Measurements from ENCODE around the gene UBA6. TPM values are rescaled to one million over a fixed set of nuclear protein-coding genes. Genes with fewer than 3 reads are reported as not detected.

UBA6 gene
- polyA plus RNA-seq (2011; rRNA removed): 67.3 and 84.6 TPM in 2 replicates
- 8.8 and 13.4 TPM in 2 replicates for polyA plus RNA-seq (2012; cell fraction: cytosol; rRNA removed)
- 13.3 and 22.5 TPM in 2 replicates for polyA plus RNA-seq (2012; cell fraction: nucleus; rRNA removed)
- 33.7 to 34.0 TPM (median 33.9 TPM) in 3 replicates for polyA plus RNA-seq (2017; fragmentation: RNase III; extraction: RNeasy Plus Mini Kit Qiagen cat#74134 plus additional on column Dnase treatment)
- 45.0 and 73.4 TPM in 2 replicates for polyA minus RNA-seq (2011; rRNA and poly(A)+ RNA removed)

DNA sequence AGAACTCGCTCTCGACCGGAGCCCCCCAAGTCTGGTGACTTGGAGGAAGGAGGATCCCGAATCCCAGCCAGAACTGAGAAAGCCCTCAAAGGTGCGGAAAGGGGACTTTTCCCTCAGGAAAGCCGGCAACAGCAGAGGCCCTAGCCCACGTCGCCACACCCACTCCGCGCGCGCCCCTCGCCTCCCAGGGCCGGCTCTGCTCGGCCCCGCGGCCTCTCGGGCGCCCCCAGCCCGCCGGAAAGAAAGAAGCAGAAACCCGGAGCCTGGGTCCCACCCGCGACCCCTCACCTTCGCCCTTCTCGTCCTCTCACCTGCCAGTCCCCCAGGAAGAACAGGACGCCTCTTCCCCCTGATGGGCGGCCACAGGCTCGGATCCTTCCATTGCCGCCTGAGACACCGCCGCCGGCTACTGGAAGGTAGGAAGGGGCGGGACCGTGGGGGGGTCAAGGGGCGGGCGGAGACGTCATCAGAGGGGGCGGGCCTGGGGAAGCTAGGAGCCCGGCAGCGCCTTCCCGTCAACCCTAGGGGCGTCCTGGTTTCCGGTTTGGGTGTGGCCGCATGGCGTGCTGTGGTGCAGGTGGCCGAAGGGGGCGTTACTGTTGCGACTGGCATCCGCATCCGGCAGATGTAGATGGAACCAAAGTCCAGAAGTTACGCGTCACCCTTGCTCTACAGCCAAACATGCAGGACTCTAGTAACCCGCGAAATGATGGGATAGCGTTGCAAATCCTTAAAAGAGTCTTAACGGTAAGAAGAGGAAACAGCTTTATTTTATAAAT lies at the start of gene UBA6:
TSS of gene UBA6 (minus strand) at position 418 of the 779 bp plus-strand sequence. CDS start at position 382, 36 bp downstream.
- Histone ChIP-seq H3K27ac (peak within 1 kb of the TSS; percentile 81 to 88), H3K4me1 (peaks cover 12% of the 10 kb centered on the region; the same call in 2 of the 3 replicates), H3K4me3 (peak within 1 kb of the TSS; percentile 71), H3K4me2 (peak within 1 kb of the TSS; percentile 88), H3K9me3 (no peaks in the 10 kb centered on the region)
- DNase-seq (ENCODE audit: low read depth in 1 of 2, low spot score in 1 of 2) (peak; percentile 81 to 95), FAIRE-seq (no peak), ATAC-seq (peak; percentile 99)
- CTCF ChIA-PET: interaction anchor here (1.0 to 2.4 kb wide), 5 partner anchors 10 to 149 kb away, joined by 3 to 6 read pairs (median 4); no protein-coding TSS in a partner anchor
- POLR2A ChIA-PET: interaction anchor here (0.6 to 1.9 kb wide), 6 partner anchors 11 to 155 kb away, joined by 3 to 6 read pairs (median 3); no protein-coding TSS in a partner anchor
- 1% methylated on average over 9 of the region's 57 CpGs for WGBS (ENCODE audit: missing lambda C conversion rate)
- TF ChIP-seq POLR2A (IDR thresholded peaks at IDR 0.05; ENCODE audit: low read length) (peak; percentile 25), ESRRA (IDR thresholded peaks at IDR 0.05; ENCODE audit: borderline replicate concordance, low read length) (no peak), KDM5A (IDR thresholded peaks at IDR 0.05) (no peak), PHF8 (IDR thresholded peaks at IDR 0.05; ENCODE audit: borderline replicate concordance, low read depth) (peak; percentile 58), RAD21 (conservative IDR thresholded peaks at IDR 0.05 in 1 of 2, IDR thresholded peaks at IDR 0.05 in 1 of 2) (no peak), SREBF2 (IDR thresholded peaks at IDR 0.05) (no peak), HOXB5 (CRISPR knock-in tag; IDR thresholded peaks at IDR 0.05) (no peak), MYC (IDR thresholded peaks at IDR 0.05; ENCODE audit: borderline replicate concordance, low read length) (peak; percentile 89), RFX5 (IDR thresholded peaks at IDR 0.05) (no peak), NR3C1 (IDR thresholded peaks at IDR 0.05) (no peak), FOSL2 (IDR thresholded peaks at IDR 0.05) (no peak), FOSL2 (CRISPR knock-in tag; IDR thresholded peaks at IDR 0.05) (no peak), CBX2 (IDR thresholded peaks at IDR 0.05; ENCODE audit: borderline replicate concordance, low read depth) (no peak), BHLHE40 (IDR thresholded peaks at IDR 0.05; ENCODE audit: low read depth, low read length) (no peak), HOXA7 (CRISPR knock-in tag; IDR thresholded peaks at IDR 0.05) (no peak), SMC3 (IDR thresholded peaks at IDR 0.05) (no peak), KDM1A (IDR thresholded peaks at IDR 0.05; ENCODE audit: low read depth) (no peak), GATA3 (IDR thresholded peaks at IDR 0.05; ENCODE audit: borderline replicate concordance) (0 out of 2 replicates have a peak, but pooled peaks have one; percentile 17), JUN (IDR thresholded peaks at IDR 0.05) (peak in 1 of 2 experiments; percentile 71; a peak in 2 of 5 replicates), CHD4 (IDR thresholded peaks at IDR 0.05; ENCODE audit: borderline replicate concordance) (no peak), HOXB13 (CRISPR knock-in tag; IDR thresholded peaks at IDR 0.05; ENCODE audit: low read depth) (no peak), TFCP2L1 (CRISPR knock-in tag; IDR thresholded peaks at IDR 0.05) (no peak), MAFK (IDR thresholded peaks at IDR 0.05; ENCODE audit: partially characterized antibody) (no peak), ZNF302 (CRISPR knock-in tag; IDR thresholded peaks at IDR 0.05) (no peak), EP300 (IDR thresholded peaks at IDR 0.05) (no peak), CBX8 (IDR thresholded peaks at IDR 0.05) (no peak)
- TF ChIP-seq, protein P1, sequence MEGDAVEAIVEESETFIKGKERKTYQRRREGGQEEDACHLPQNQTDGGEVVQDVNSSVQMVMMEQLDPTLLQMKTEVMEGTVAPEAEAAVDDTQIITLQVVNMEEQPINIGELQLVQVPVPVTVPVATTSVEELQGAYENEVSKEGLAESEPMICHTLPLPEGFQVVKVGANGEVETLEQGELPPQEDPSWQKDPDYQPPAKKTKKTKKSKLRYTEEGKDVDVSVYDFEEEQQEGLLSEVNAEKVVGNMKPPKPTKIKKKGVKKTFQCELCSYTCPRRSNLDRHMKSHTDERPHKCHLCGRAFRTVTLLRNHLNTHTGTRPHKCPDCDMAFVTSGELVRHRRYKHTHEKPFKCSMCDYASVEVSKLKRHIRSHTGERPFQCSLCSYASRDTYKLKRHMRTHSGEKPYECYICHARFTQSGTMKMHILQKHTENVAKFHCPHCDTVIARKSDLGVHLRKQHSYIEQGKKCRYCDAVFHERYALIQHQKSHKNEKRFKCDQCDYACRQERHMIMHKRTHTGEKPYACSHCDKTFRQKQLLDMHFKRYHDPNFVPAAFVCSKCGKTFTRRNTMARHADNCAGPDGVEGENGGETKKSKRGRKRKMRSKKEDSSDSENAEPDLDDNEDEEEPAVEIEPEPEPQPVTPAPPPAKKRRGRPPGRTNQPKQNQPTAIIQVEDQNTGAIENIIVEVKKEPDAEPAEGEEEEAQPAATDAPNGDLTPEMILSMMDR (IDR thresholded peaks at IDR 0.05): peak; percentile 49
- TF ChIP-seq, protein P2, sequence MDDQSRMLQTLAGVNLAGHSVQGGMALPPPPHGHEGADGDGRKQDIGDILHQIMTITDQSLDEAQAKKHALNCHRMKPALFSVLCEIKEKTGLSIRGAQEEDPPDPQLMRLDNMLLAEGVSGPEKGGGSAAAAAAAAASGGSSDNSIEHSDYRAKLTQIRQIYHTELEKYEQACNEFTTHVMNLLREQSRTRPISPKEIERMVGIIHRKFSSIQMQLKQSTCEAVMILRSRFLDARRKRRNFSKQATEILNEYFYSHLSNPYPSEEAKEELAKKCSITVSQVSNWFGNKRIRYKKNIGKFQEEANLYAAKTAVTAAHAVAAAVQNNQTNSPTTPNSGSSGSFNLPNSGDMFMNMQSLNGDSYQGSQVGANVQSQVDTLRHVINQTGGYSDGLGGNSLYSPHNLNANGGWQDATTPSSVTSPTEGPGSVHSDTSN (IDR thresholded peaks at IDR 0.05): no peak
- TF ChIP-seq, protein P3, sequence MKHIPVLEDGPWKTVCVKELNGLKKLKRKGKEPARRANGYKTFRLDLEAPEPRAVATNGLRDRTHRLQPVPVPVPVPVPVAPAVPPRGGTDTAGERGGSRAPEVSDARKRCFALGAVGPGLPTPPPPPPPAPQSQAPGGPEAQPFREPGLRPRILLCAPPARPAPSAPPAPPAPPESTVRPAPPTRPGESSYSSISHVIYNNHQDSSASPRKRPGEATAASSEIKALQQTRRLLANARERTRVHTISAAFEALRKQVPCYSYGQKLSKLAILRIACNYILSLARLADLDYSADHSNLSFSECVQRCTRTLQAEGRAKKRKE (CRISPR knock-in tag; IDR thresholded peaks at IDR 0.05; ENCODE audit: low read depth): no peak
- TF ChIP-seq, protein P4, sequence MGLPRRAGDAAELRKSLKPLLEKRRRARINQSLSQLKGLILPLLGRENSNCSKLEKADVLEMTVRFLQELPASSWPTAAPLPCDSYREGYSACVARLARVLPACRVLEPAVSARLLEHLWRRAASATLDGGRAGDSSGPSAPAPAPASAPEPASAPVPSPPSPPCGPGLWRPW (IDR thresholded peaks at IDR 0.05): no peak
- TF ChIP-seq, protein P5, sequence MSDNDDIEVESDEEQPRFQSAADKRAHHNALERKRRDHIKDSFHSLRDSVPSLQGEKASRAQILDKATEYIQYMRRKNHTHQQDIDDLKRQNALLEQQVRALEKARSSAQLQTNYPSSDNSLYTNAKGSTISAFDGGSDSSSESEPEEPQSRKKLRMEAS (IDR thresholded peaks at IDR 0.05): peak; percentile 78
- TF ChIP-seq, protein P6, sequence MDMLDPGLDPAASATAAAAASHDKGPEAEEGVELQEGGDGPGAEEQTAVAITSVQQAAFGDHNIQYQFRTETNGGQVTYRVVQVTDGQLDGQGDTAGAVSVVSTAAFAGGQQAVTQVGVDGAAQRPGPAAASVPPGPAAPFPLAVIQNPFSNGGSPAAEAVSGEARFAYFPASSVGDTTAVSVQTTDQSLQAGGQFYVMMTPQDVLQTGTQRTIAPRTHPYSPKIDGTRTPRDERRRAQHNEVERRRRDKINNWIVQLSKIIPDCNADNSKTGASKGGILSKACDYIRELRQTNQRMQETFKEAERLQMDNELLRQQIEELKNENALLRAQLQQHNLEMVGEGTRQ (IDR thresholded peaks at IDR 0.05): no peak
- TF ChIP-seq, protein P7, sequence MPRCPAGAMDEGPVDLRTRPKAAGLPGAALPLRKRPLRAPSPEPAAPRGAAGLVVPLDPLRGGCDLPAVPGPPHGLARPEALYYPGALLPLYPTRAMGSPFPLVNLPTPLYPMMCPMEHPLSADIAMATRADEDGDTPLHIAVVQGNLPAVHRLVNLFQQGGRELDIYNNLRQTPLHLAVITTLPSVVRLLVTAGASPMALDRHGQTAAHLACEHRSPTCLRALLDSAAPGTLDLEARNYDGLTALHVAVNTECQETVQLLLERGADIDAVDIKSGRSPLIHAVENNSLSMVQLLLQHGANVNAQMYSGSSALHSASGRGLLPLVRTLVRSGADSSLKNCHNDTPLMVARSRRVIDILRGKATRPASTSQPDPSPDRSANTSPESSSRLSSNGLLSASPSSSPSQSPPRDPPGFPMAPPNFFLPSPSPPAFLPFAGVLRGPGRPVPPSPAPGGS (IDR thresholded peaks at IDR 0.05): no peak
- TF ChIP-seq, protein P8, sequence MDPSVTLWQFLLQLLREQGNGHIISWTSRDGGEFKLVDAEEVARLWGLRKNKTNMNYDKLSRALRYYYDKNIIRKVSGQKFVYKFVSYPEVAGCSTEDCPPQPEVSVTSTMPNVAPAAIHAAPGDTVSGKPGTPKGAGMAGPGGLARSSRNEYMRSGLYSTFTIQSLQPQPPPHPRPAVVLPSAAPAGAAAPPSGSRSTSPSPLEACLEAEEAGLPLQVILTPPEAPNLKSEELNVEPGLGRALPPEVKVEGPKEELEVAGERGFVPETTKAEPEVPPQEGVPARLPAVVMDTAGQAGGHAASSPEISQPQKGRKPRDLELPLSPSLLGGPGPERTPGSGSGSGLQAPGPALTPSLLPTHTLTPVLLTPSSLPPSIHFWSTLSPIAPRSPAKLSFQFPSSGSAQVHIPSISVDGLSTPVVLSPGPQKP (IDR thresholded peaks at IDR 0.05; ENCODE audit: low read depth, low read length): no peak
